Activated T-helper 1 cell treated with anti-CD3 and anti-CD28 coated beads, Interleukin-12 subunit alpha, Interleukin-12 subunit beta, Interleukin-2, Interleukin-4 antibody, amounts not matched to agents 30 ng/mL and 10 ng/mL and 1 ng/mL, durations not matched to agents 14 hours and 24 hours and 36 hours (primary cell): ENCODE measurements around the gene ZBTB25. TPM values are rescaled to one million over a fixed set of nuclear protein-coding genes. Genes with fewer than 3 reads are reported as not detected.

Experiments used
- DNase-seq: peaks from one replicate; pipeline ENCODE4 v3.0.0; 2021; ENCODE audit warnings: low spot score
- H3K27ac Mint-ChIP-seq: one replicate; pipeline ENCODE4 v1.8.0; 2021; ENCODE audit warnings: mild to moderate bottlenecking, mixed read lengths
- H3K27me3 Mint-ChIP-seq: one replicate; pipeline ENCODE4 v1.8.0; 2022; ENCODE audit warnings: mild to moderate bottlenecking, moderate library complexity, mixed read lengths; ENCODE audit not compliant: insufficient read depth
- H3K36me3 Mint-ChIP-seq: one replicate; pipeline ENCODE4 v1.8.0; 2021; ENCODE audit warnings: low read depth, mixed read lengths
- H3K4me1 Mint-ChIP-seq: one replicate; pipeline ENCODE4 v1.8.0; 2021; ENCODE audit warnings: low read depth, mixed read lengths
- H3K4me3 Mint-ChIP-seq: one replicate; pipeline ENCODE4 v1.8.0; 2021; ENCODE audit warnings: mild to moderate bottlenecking, moderate library complexity, mixed read lengths
- H3K9me3 Mint-ChIP-seq: one replicate; pipeline ENCODE4 v1.8.0; 2021; ENCODE audit warnings: mixed read lengths
- intact Hi-C: fragments of 100-400 bp; cut with micrococcal nuclease; formaldehyde crosslinking; loops from one replicate; pipeline ENCODE4 v1.15.1; 2024
- total RNA-seq: library from RNA; stranded (reverse); gene quantifications from 2 replicates; pipeline ENCODE4 v1.2.3, GENCODE V29; 2022

ZBTB25 gene
- total RNA-seq, result 18.6 and 19.6 TPM in 2 replicates

- Mint-ChIP-seq H3K4me3 (peak within 1 kb of the TSS; percentile 96), H3K27ac (peak within 1 kb of the TSS; percentile 100), H3K4me1 (peaks cover 68% of the 10 kb centered on the region), H3K9me3 (no peaks in the 10 kb centered on the region), H3K27me3 (peaks cover 2% of the 10 kb centered on the region), H3K36me3 (peaks cover 35% of the 10 kb centered on the region)
- peak; percentile 96 for DNase-seq
- intact Hi-C loops, result loop anchor here (1.0 to 10.0 kb wide), 10 partner anchors 8 to 1029 kb away; partner anchors contain the start of genes HSPA2, MAX, MTHFD1 and PPP2R5E
Measured at GRCh38 chr14:64503434-64504309, at the start of gene ZBTB25. Gene ZBTB25, minus strand, starts transcription at chr14:64503838. Its CDS starts 13,305 bp downstream, at chr14:64490533.

GRCh38 chr14:64550621-64551333 lies 47.1 kb upstream of the ZBTB25 start:
- peaks cover 47% of the 10 kb centered on the region for H3K27me3 Mint-ChIP-seq
- intact Hi-C loops, result no loop called here
- no peak for DNase-seq
- H3K4me1 Mint-ChIP-seq, result peaks cover 16% of the 10 kb centered on the region
- peak overlapping the region; percentile 55 for H3K4me3 Mint-ChIP-seq
- H3K9me3 Mint-ChIP-seq, result no peaks in the 10 kb centered on the region
- peak overlapping the region; percentile 51 for H3K27ac Mint-ChIP-seq
- no peaks in the 10 kb centered on the region for H3K36me3 Mint-ChIP-seq

GRCh38 chr14:64549791-64550620 lies 46.4 kb upstream of the ZBTB25 start, which contains the start of gene PPP1R36:
Gene PPP1R36, plus strand, starts transcription at chr14:64549961. Its CDS starts 37 bp downstream, at chr14:64549998.
- H3K4me1 Mint-ChIP-seq, result peaks cover 16% of the 10 kb centered on the region
- peaks cover 51% of the 10 kb centered on the region for H3K27me3 Mint-ChIP-seq
- H3K27ac Mint-ChIP-seq, result peak within 1 kb of the TSS; percentile 51
- H3K36me3 Mint-ChIP-seq, result no peaks in the 10 kb centered on the region
- no peaks in the 10 kb centered on the region for H3K9me3 Mint-ChIP-seq
- peak within 1 kb of the TSS; percentile 55 for H3K4me3 Mint-ChIP-seq
- intact Hi-C loops, result loop anchor here (10.0 kb wide), 2 partner anchors 215 to 335 kb away; no protein-coding TSS in a partner anchor
- peak; percentile 22 for DNase-seq

- Mint-ChIP-seq H3K4me1 (peaks cover 16% of the 10 kb centered on the region), H3K27ac (no peak overlapping the region), H3K36me3 (peaks cover 2% of the 10 kb centered on the region), H3K9me3 (no peaks in the 10 kb centered on the region), H3K27me3 (peaks cover 57% of the 10 kb centered on the region), H3K4me3 (peak overlapping the region; percentile 23)
- intact Hi-C loops, result loop anchor here (10.0 kb wide), 2 partner anchors 216 to 336 kb away; no protein-coding TSS in a partner anchor
- DNase-seq, result no peak
Measured at GRCh38 chr14:64549016-64549415, 45.4 kb upstream of the ZBTB25 start.

DNA sequence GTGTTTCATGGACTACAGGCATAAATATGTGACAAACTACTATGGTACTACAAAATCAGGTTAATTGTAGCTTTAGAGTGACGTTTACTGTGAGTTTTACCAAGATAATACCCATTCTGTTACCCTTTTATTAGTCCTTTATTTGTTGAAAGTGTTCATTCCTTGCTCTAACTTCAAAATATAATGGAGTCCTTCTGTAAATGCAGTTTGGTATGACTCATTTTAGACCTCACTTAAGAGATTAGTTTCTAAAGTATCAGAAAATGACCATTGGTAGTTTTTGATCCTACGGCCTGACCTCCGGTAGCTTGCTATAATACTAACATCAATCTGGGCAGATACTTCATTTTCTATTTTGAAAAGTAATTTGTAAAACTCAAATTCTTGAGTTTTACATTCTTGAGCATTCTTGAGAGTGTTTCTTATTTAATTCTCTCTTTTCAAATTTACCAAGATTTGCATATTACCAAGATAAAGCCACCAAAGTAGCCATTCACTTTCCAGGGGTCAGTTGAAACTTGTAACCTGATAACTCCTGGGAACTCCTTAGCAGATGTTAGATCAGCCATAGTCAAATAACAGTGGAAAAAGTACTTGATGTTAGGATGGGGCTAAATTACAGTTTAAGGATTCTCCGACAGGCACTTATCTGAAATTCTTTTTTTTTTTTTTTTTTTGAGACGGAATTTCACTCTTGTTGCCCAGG lies 41.1 kb upstream of the ZBTB25 start:
- H3K9me3 Mint-ChIP-seq, result peaks cover 8% of the 10 kb centered on the region
- intact Hi-C loops, result loop anchor here (5.0 to 10.0 kb wide), 3 partner anchors 163 to 340 kb away; no protein-coding TSS in a partner anchor
- H3K27me3 Mint-ChIP-seq, result peaks cover 65% of the 10 kb centered on the region
- H3K27ac Mint-ChIP-seq, result no peak overlapping the region
- H3K4me3 Mint-ChIP-seq, result no peak overlapping the region
- peaks cover 45% of the 10 kb centered on the region for H3K4me1 Mint-ChIP-seq
- no peak for DNase-seq
- peaks cover 10% of the 10 kb centered on the region for H3K36me3 Mint-ChIP-seq

DNA sequence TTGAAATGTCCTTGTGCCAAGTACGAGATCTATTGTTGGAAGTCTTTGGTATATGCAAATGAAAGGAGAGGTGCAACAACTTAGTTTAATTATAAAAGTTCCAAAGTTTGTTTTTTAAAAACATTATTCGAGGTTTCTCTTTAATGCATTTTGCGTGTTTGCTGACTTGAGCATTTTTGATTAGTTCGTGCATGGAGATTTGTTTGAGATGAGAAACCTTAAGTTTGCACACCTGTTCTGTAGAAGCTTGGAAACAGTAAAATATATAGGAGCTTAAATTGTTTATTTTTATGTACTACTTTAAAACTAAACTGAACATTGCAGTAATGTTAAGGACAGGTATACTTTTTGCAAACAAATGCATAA lies 39.2 kb upstream of the ZBTB25 start:
- peaks cover 59% of the 10 kb centered on the region for H3K27me3 Mint-ChIP-seq
- peaks cover 10% of the 10 kb centered on the region for H3K36me3 Mint-ChIP-seq
- H3K9me3 Mint-ChIP-seq, result peaks cover 11% of the 10 kb centered on the region
- H3K27ac Mint-ChIP-seq, result no peak overlapping the region
- DNase-seq, result no peak
- intact Hi-C loops, result loop anchor here (5.0 to 10.0 kb wide), 3 partner anchors 164 to 342 kb away; no protein-coding TSS in a partner anchor
- H3K4me1 Mint-ChIP-seq, result peaks cover 42% of the 10 kb centered on the region
- peak overlapping the region; percentile 75 for H3K4me3 Mint-ChIP-seq

DNA sequence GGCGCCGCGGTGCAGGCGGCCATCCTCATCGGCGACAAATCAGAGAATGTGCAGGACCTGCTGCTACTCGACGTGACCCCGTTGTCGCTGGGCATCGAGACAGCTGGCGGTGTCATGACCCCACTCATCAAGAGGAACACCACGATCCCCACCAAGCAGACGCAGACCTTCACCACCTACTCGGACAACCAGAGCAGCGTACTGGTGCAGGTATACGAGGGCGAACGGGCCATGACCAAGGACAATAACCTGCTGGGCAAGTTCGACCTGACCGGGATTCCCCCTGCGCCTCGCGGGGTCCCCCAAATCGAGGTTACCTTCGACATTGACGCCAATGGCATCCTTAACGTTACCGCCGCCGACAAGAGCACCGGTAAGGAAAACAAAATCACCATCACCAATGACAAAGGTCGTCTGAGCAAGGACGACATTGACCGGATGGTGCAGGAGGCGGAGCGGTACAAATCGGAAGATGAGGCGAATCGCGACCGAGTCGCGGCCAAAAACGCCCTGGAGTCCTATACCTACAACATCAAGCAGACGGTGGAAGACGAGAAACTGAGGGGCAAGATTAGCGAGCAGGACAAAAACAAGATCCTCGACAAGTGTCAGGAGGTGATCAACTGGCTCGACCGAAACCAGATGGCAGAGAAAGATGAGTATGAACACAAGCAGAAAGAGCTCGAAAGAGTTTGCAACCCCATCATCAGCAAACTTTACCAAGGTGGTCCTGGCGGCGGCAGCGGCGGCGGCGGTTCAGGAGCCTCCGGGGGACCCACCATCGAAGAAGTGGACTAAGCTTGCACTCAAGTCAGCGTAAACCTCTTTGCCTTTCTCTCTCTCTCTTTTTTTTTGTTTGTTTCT lies 38.6 kb upstream of the ZBTB25 start:
- peak overlapping the region; percentile 75 for H3K4me3 Mint-ChIP-seq
- no peak overlapping the region for H3K27ac Mint-ChIP-seq
- DNase-seq, result no peak
- peaks cover 10% of the 10 kb centered on the region for H3K36me3 Mint-ChIP-seq
- H3K4me1 Mint-ChIP-seq, result peaks cover 42% of the 10 kb centered on the region
- intact Hi-C loops, result loop anchor here (5.0 to 10.0 kb wide), 3 partner anchors 165 to 343 kb away; no protein-coding TSS in a partner anchor
- H3K9me3 Mint-ChIP-seq, result peaks cover 11% of the 10 kb centered on the region
- peaks cover 57% of the 10 kb centered on the region for H3K27me3 Mint-ChIP-seq

DNA sequence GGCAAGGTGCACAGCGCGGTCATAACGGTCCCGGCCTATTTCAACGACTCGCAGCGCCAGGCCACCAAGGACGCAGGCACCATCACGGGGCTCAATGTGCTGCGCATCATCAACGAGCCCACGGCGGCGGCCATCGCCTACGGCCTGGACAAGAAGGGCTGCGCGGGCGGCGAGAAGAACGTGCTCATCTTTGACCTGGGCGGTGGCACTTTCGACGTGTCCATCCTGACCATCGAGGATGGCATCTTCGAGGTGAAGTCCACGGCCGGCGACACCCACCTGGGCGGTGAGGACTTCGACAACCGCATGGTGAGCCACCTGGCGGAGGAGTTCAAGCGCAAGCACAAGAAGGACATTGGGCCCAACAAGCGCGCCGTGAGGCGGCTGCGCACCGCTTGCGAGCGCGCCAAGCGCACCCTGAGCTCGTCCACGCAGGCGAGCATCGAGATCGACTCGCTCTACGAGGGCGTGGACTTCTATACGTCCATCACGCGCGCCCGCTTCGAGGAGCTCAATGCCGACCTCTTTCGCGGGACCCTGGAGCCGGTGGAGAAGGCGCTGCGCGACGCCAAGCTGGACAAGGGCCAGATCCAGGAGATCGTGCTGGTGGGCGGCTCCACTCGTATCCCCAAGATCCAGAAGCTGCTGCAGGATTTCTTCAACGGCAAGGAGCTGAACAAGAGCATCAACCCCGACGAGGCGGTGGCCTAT lies 37.8 kb upstream of the ZBTB25 start:
- Mint-ChIP-seq H3K9me3 (peaks cover 11% of the 10 kb centered on the region), H3K27me3 (peaks cover 58% of the 10 kb centered on the region), H3K27ac (peak overlapping the region; percentile 92), H3K4me3 (peak overlapping the region; percentile 91), H3K36me3 (peaks cover 10% of the 10 kb centered on the region), H3K4me1 (peaks cover 42% of the 10 kb centered on the region)
- peak; percentile 8 for DNase-seq
- intact Hi-C loops, result loop anchor here (5.0 to 10.0 kb wide), 3 partner anchors 166 to 343 kb away; no protein-coding TSS in a partner anchor

DNA sequence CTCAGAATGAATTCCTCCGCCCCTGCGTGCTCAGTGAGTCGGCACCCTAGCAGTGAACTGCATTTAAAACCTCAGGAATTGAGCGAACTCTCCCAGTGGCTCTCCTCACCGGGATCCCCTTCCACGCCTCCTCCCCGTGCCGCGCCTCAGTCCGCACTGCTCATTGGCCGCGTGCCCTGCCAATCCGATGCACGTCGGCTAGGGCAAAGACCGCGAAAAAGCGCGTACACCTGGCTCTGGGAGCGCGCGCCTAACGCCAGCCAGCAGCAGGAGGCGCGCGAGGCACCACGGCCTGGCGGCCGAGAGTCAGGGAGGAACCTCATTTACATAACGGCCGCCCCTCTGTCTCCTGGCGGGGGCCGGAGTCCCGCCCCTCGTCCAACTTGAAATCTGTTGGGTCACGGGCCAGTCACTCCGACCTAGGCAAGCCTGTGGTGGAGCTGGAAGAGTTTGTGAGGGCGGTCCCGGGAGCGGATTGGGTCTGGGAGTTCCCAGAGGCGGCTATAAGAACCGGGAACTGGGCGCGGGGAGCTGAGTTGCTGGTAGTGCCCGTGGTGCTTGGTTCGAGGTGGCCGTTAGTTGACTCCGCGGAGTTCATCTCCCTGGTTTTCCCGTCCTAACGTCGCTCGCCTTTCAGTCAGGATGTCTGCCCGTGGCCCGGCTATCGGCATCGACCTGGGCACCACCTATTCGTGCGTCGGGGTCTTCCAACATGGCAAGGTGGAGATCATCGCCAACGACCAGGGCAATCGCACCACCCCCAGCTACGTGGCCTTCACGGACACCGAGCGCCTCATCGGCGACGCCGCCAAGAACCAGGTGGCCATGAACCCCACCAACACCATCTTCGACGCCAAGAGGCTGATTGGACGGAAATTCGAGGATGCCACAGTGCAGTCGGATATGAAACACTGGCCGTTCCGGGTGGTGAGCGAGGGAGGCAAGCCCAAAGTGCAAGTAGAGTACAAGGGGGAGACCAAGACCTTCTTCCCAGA lies 36.9 kb upstream of the ZBTB25 start, which contains the start of gene HSPA2:
Gene HSPA2 (plus strand): TSS at position 534 of the 995 bp plus-strand sequence. CDS start 109 bp downstream, at position 643.
- DNase-seq, result peak; percentile 94
- Mint-ChIP-seq H3K4me1 (peaks cover 42% of the 10 kb centered on the region), H3K9me3 (peaks cover 11% of the 10 kb centered on the region), H3K27ac (peak within 1 kb of the TSS; percentile 92), H3K27me3 (peaks cover 56% of the 10 kb centered on the region), H3K4me3 (peak within 1 kb of the TSS; percentile 91), H3K36me3 (peaks cover 10% of the 10 kb centered on the region)
- intact Hi-C loops, result loop anchor here (1.0 to 10.0 kb wide), 10 partner anchors 8 to 374 kb away; partner anchors contain the start of genes CHURC1, MTHFD1 and ZBTB25
